HEK293 (cell line): ENCODE data around the gene SPATA16.

Source experiments
- CTCF ChIP-seq: fragments of 450-650 bp; formaldehyde crosslinking; IDR thresholded peaks from 2 replicates; pipeline ENCODE4 v1.5.1; 2016; ENCODE audit warnings: missing biosample characterization, missing genetic modification characterization
- GLI4 ChIP-seq: fragments of 450-650 bp; formaldehyde crosslinking; IDR thresholded peaks from 2 replicates; pipeline ENCODE4 v1.5.1; 2016; ENCODE audit warnings: missing biosample characterization, missing genetic modification characterization
- KLF17 ChIP-seq: fragments of 450-650 bp; formaldehyde crosslinking; IDR thresholded peaks from 2 replicates; pipeline ENCODE4 v1.5.1; 2016; ENCODE audit warnings: missing biosample characterization, missing genetic modification characterization
- PATZ1 ChIP-seq: fragments of 450-650 bp; formaldehyde crosslinking; IDR thresholded peaks from 2 replicates; pipeline ENCODE4 v1.5.1; 2016; ENCODE audit warnings: missing biosample characterization, missing genetic modification characterization
- ZBTB26 ChIP-seq: fragments of 450-650 bp; formaldehyde crosslinking; optimal IDR thresholded peaks from 2 replicates; pipeline ENCODE3; 2016; ENCODE audit warnings: missing biosample characterization, mild to moderate bottlenecking, missing genetic modification characterization
- ZBTB44 ChIP-seq: fragments of 450-650 bp; IDR thresholded peaks from 2 replicates; pipeline ENCODE4 v1.5.1; 2018; ENCODE audit warnings: missing biosample characterization, mild to moderate bottlenecking, missing genetic modification characterization
- ZNF121 ChIP-seq: fragments of 450-650 bp; formaldehyde crosslinking; IDR thresholded peaks from 2 replicates; pipeline ENCODE4 v1.5.1; 2016; ENCODE audit warnings: missing biosample characterization, missing genetic modification characterization
- ZNF138 ChIP-seq: fragments of 450-650 bp; formaldehyde crosslinking; IDR thresholded peaks from 2 replicates; pipeline ENCODE4 v1.5.1; 2016; ENCODE audit warnings: missing biosample characterization, missing genetic modification characterization, borderline replicate concordance
- ZNF223 ChIP-seq: fragments of 450-650 bp; formaldehyde crosslinking; IDR thresholded peaks from 2 replicates; pipeline ENCODE4 v1.5.1; 2016; ENCODE audit warnings: missing biosample characterization, missing genetic modification characterization
- ZNF580 ChIP-seq: fragments of 450-650 bp; formaldehyde crosslinking; IDR thresholded peaks from 2 replicates; pipeline ENCODE4 v1.5.1; 2016; ENCODE audit warnings: missing biosample characterization, missing genetic modification characterization
- ZNF785 ChIP-seq: fragments of 450-650 bp; formaldehyde crosslinking; IDR thresholded peaks from 2 replicates; pipeline ENCODE4 v1.5.1; 2016; ENCODE audit warnings: missing biosample characterization, missing genetic modification characterization

- TF ChIP-seq ZBTB44 (tag by site-specific recombination) (no peak), ZNF121 (tag by site-specific recombination) (no peak), ZNF580 (tag by site-specific recombination) (no peak), KLF17 (tag by site-specific recombination) (no peak), ZNF223 (tag by site-specific recombination) (no peak), ZBTB26 (tag by site-specific recombination) (no peak), CTCF (no peak), ZNF138 (tag by site-specific recombination) (no peak), PATZ1 (tag by site-specific recombination) (no peak), ZNF785 (tag by site-specific recombination) (no peak), GLI4 (tag by site-specific recombination) (no peak)
These were observed 209.2 kb downstream of the SPATA16 start for GRCh38 chr3:172931746-172932285.
